ENCODE data around the gene CD72.
"Not testable (repeated sequence)": the region's sequence is repeated elsewhere in the genome, so short reads cannot be mapped to it uniquely, and the experiment has no call there.

The CD72 gene

GRCh38 chr9:35646533-35647265, 28.5 kb upstream of the CD72 start:
- Mint-ChIP-seq H3K9me3 (no peaks in the 10 kb centered on the region), H3K4me3 (peak overlapping the region; percentile 94 to 95 (median 94)), H3K4me1 (peaks cover 26% of the 10 kb centered on the region), H3K27me3 (ENCODE audit: low read depth) (peaks cover under 1% of the 10 kb centered on the region), H3K27ac (peak overlapping the region; percentile 95 to 99 (median 99)), H3K36me3 (ENCODE audit: low read depth) (peaks cover under 1% of the 10 kb centered on the region)
- TF ChIP-seq CTCF (IDR thresholded peaks at IDR 0.05; ENCODE audit: unreplicated experiment in 3 of 3): peak; percentile 92 to 94 (median 93)

- Mint-ChIP-seq H3K4me3 (peak overlapping the region; percentile 94 to 95 (median 94)), H3K36me3 (ENCODE audit: low read depth) (peaks cover 6% of the 10 kb centered on the region), H3K9me3 (no peaks in the 10 kb centered on the region), H3K27ac (peak overlapping the region; percentile 95 to 99 (median 99)), H3K4me1 (peaks cover 26% of the 10 kb centered on the region), H3K27me3 (ENCODE audit: low read depth) (no peaks in the 10 kb centered on the region)
- TF ChIP-seq CTCF (IDR thresholded peaks at IDR 0.05; ENCODE audit: unreplicated experiment in 3 of 3): no peak
Observed at GRCh38 chr9:35646153-35646532, 27.9 kb upstream of the CD72 start.

GRCh38 chr9:35645736-35646135, 27.5 kb upstream of the CD72 start:
- peaks cover 11% of the 10 kb centered on the region for H3K36me3 Mint-ChIP-seq (ENCODE audit: low read depth)

GRCh38 chr9:35643046-35643445, 24.8 kb upstream of the CD72 start:
- Mint-ChIP-seq H3K36me3 (ENCODE audit: low read depth) (peaks cover 17% of the 10 kb centered on the region), H3K27me3 (ENCODE audit: low read depth) (no peaks in the 10 kb centered on the region), H3K27ac (no peak overlapping the region), H3K4me1 (peaks cover 17% of the 10 kb centered on the region), H3K4me3 (no peak overlapping the region), H3K9me3 (no peaks in the 10 kb centered on the region)
- TF ChIP-seq CTCF (IDR thresholded peaks at IDR 0.05; ENCODE audit: unreplicated experiment in 3 of 3): no peak

More at GRCh38 chr9:35645736-35646135, 27.5 kb upstream of the CD72 start:
- H3K27me3 Mint-ChIP-seq (ENCODE audit: low read depth); H3K9me3 Mint-ChIP-seq: not testable (repeated sequence)
- Mint-ChIP-seq H3K4me3 (peak overlapping the region; percentile 94 to 95 (median 94)), H3K27ac (peak overlapping the region; percentile 95 to 99 (median 99)), H3K4me1 (peaks cover 26% of the 10 kb centered on the region)

GRCh38 chr9:35641478-35641877, 23.3 kb upstream of the CD72 start:
- not testable (repeated sequence) for H3K27me3 Mint-ChIP-seq (ENCODE audit: low read depth); H3K4me1 Mint-ChIP-seq; H3K4me3 Mint-ChIP-seq; H3K9me3 Mint-ChIP-seq; H3K27ac Mint-ChIP-seq
- H3K36me3 Mint-ChIP-seq (ENCODE audit: low read depth): peaks cover 17% of the 10 kb centered on the region

- not testable (repeated sequence) for H3K9me3 Mint-ChIP-seq; H3K27me3 Mint-ChIP-seq (ENCODE audit: low read depth); H3K27ac Mint-ChIP-seq; H3K4me3 Mint-ChIP-seq
- peaks cover 17% of the 10 kb centered on the region for H3K36me3 Mint-ChIP-seq (ENCODE audit: low read depth)
- peaks cover 12% of the 10 kb centered on the region for H3K4me1 Mint-ChIP-seq
Observed at GRCh38 chr9:35640431-35640830, 22.2 kb upstream of the CD72 start.

- Mint-ChIP-seq H3K4me1 (peaks cover 13% of the 10 kb centered on the region), H3K9me3 (no peaks in the 10 kb centered on the region), H3K27ac (no peak overlapping the region), H3K4me3 (no peak overlapping the region), H3K27me3 (ENCODE audit: low read depth) (no peaks in the 10 kb centered on the region), H3K36me3 (ENCODE audit: low read depth) (peaks cover 17% of the 10 kb centered on the region)
- TF ChIP-seq CTCF (IDR thresholded peaks at IDR 0.05; ENCODE audit: unreplicated experiment in 3 of 3): no peak
Observed at GRCh38 chr9:35639631-35640030, 21.4 kb upstream of the CD72 start.

GRCh38 chr9:35639225-35639624, 21.0 kb upstream of the CD72 start:
- H3K4me1 Mint-ChIP-seq: peaks cover 10% of the 10 kb centered on the region
- peaks cover 17% of the 10 kb centered on the region for H3K36me3 Mint-ChIP-seq (ENCODE audit: low read depth)
- not testable (repeated sequence) for H3K27ac Mint-ChIP-seq; H3K4me3 Mint-ChIP-seq; H3K27me3 Mint-ChIP-seq (ENCODE audit: low read depth); H3K9me3 Mint-ChIP-seq

GRCh38 chr9:35638751-35639150, 20.5 kb upstream of the CD72 start:
- H3K27ac Mint-ChIP-seq; H3K4me3 Mint-ChIP-seq; H3K9me3 Mint-ChIP-seq; H3K27me3 Mint-ChIP-seq (ENCODE audit: low read depth): not testable (repeated sequence)
- Mint-ChIP-seq H3K4me1 (peaks cover 10% of the 10 kb centered on the region), H3K36me3 (ENCODE audit: low read depth) (peaks cover 17% of the 10 kb centered on the region)

GRCh38 chr9:35637427-35637955, 19.3 kb upstream of the CD72 start:
- H3K9me3 Mint-ChIP-seq; H3K4me3 Mint-ChIP-seq; H3K27me3 Mint-ChIP-seq (ENCODE audit: low read depth); H3K27ac Mint-ChIP-seq: not testable (repeated sequence)
- Mint-ChIP-seq H3K4me1 (peaks cover 10% of the 10 kb centered on the region), H3K36me3 (ENCODE audit: low read depth) (peaks cover 17% of the 10 kb centered on the region)

GRCh38 chr9:35636877-35637246, 18.6 kb upstream of the CD72 start:
- Mint-ChIP-seq H3K36me3 (ENCODE audit: low read depth) (peaks cover 17% of the 10 kb centered on the region), H3K4me1 (peaks cover 10% of the 10 kb centered on the region)
- H3K27ac Mint-ChIP-seq; H3K9me3 Mint-ChIP-seq; H3K27me3 Mint-ChIP-seq (ENCODE audit: low read depth); H3K4me3 Mint-ChIP-seq: not testable (repeated sequence)

Data from nephron (organoid).